Endothelial cell of umbilical vein (primary cell): ENCODE results near the gene LDHA. TPM values are rescaled to one million over a fixed set of nuclear protein-coding genes. Genes with fewer than 3 reads are reported as not detected.

Experiments
- BruUV-seq: library from RNA; stranded (reverse); fragments of 400-500 nt; replicated peaks from 2 replicates; lab custom pipeline; 2021; lab: Mats Ljungman, UMichigan
- CTCF ChIA-PET: fragments of 300-600, 350-600 bp; sonication (Branson Sonifier 250); formaldehyde crosslinking; loops from one replicate; lab custom pipeline; 2021; ENCODE audit warnings: antibody characterized with exemption, inconsistent platforms; lab: Charles Lee
- POLR2A ChIA-PET: fragments of 300-600, 350-600 bp; sonication (Branson Sonifier 250); formaldehyde crosslinking; loops from one replicate; lab custom pipeline; 2021; ENCODE audit warnings: antibody characterized with exemption, inconsistent platforms; lab: Charles Lee
- DNase-seq: peaks from one replicate; pipeline ENCODE4 v3.0.0-alpha.2; 2011; ENCODE audit warnings: low read depth, low spot score
- FAIRE-seq: peaks from 2 replicates; lab custom pipeline; 2011; peaks lifted over from hg19 to GRCh38; lab: Jason Lieb, UNC
- H2AFZ ChIP-seq: 2 replicates; pipeline ENCODE4 v1.6.0; 2012; ENCODE audit warnings: low read depth, low read length, control low read depth, inconsistent platforms
- H3K27ac ChIP-seq: 2 replicates; pipeline ENCODE4 v1.5.1; 2011; ENCODE audit warnings: low read depth, mild to moderate bottlenecking, control low read depth, low read length, moderate library complexity; ENCODE audit not compliant: insufficient read depth
- H3K27me3 ChIP-seq, 2 experiments: 2 replicates each; pipeline versions ENCODE4 v1.6.0 to v1.6.1; 2011; ENCODE audit warnings: low read length in 2 of 2, mixed read lengths in 1 of 2; ENCODE audit not compliant: control insufficient read depth in 2 of 2, insufficient read depth in 2 of 2
- H3K36me3 ChIP-seq, 2 experiments: 2 replicates in 1 of 2; 3 replicates in 1 of 2; pipeline ENCODE4 v1.5.1; 2011; ENCODE audit warnings: low read length in 2 of 2, mild to moderate bottlenecking in 1 of 2, moderate library complexity in 1 of 2; ENCODE audit not compliant: control insufficient read depth in 2 of 2, insufficient read depth in 2 of 2; ENCODE audit errors: extremely low read depth in 1 of 2
- H3K4me1 ChIP-seq: 3 replicates; pipeline ENCODE4 v1.5.1; 2011; ENCODE audit warnings: mild to moderate bottlenecking, low read length; ENCODE audit not compliant: control insufficient read depth, insufficient read depth; ENCODE audit errors: extremely low read depth
- H3K4me2 ChIP-seq: 2 replicates; pipeline ENCODE4 v1.6.1; 2011; ENCODE audit warnings: low read length, control low read depth, mixed read lengths; ENCODE audit not compliant: insufficient read depth
- H3K4me3 ChIP-seq, 3 experiments: fragments of 200-600 bp in 1 of 3; sonication (generic), shearing (Covaris generic) in 1 of 3; replicated peaks in 1 of 3; 2 replicates each; pipeline ENCODE4 v1.5.1; 2011 to 2016; ENCODE audit warnings: control low read depth in 3 of 3, low read length in 3 of 3, mild to moderate bottlenecking in 2 of 3, inconsistent platforms in 1 of 3, low read depth in 1 of 3, moderate library complexity in 1 of 3; ENCODE audit not compliant: insufficient read depth in 1 of 3
- H3K79me2 ChIP-seq: 2 replicates; pipeline ENCODE4 v1.6.0; 2012; ENCODE audit warnings: low read length, inconsistent platforms; ENCODE audit not compliant: control insufficient read depth, insufficient read depth
- H3K9ac ChIP-seq: replicated peaks from 2 replicates; pipeline ENCODE3; 2011; ENCODE audit warnings: low read length, control low read depth; ENCODE audit not compliant: insufficient read depth; ENCODE audit errors: extremely low read depth
- H3K9me1 ChIP-seq: replicated peaks from 3 replicates; pipeline ENCODE4 v1.6.0; 2011; ENCODE audit warnings: mild to moderate bottlenecking, low read length; ENCODE audit not compliant: control insufficient read depth, insufficient read depth; ENCODE audit errors: extremely low read depth
- H3K9me3 ChIP-seq: replicated peaks from 2 replicates; pipeline ENCODE4 v1.5.1; 2012; ENCODE audit warnings: low read length, inconsistent platforms; ENCODE audit not compliant: control insufficient read depth, insufficient read depth
- H4K20me1 ChIP-seq: replicated peaks from 2 replicates; pipeline ENCODE3; 2011; ENCODE audit warnings: mild to moderate bottlenecking, low read length; ENCODE audit not compliant: control insufficient read depth, insufficient read depth; ENCODE audit errors: extremely low read depth
- EZH2 ChIP-seq: IDR thresholded peaks from 2 replicates; pipeline ENCODE4 v1.6.1; 2012; ENCODE audit warnings: borderline replicate concordance, low read depth, mild to moderate bottlenecking, moderate library complexity, low read length, inconsistent platforms; ENCODE audit not compliant: severe bottlenecking
- FOS ChIP-seq: IDR thresholded peaks from 2 replicates; pipeline ENCODE4 v1.6.1; 2011; ENCODE audit warnings: mild to moderate bottlenecking, low read length, moderate library complexity, borderline replicate concordance; ENCODE audit not compliant: insufficient read depth
- GATA2 ChIP-seq: IDR thresholded peaks from 2 replicates; pipeline ENCODE4 v1.7.0; 2011; ENCODE audit warnings: low read depth, mild to moderate bottlenecking, moderate library complexity, mixed read lengths, low read length; ENCODE audit not compliant: insufficient read length, insufficient read depth
- JUN ChIP-seq: IDR thresholded peaks from 2 replicates; pipeline ENCODE4 v1.6.1; 2011; ENCODE audit warnings: borderline replicate concordance, low read depth; ENCODE audit not compliant: insufficient read length, insufficient read depth
- MYC ChIP-seq: IDR thresholded peaks from one replicate; pipeline ENCODE4 v1.6.1; 2011; ENCODE audit warnings: mild to moderate bottlenecking, low read depth, low read length
- POLR2A ChIP-seq: IDR thresholded peaks from 2 replicates; pipeline ENCODE4 v1.6.1; 2012; ENCODE audit warnings: low read depth, mild to moderate bottlenecking, control low read depth, low read length
- POLR2AphosphoS5 ChIP-seq: IDR thresholded peaks from 2 replicates; pipeline ENCODE4 v1.6.1; 2012; ENCODE audit warnings: low read depth, mild to moderate bottlenecking, control low read depth, low read length, moderate library complexity; ENCODE audit not compliant: insufficient read depth
- dilution Hi-C: fragments of 300-500 bp; cut with MboI; formaldehyde crosslinking; loops from one replicate; pipeline ENCODE4 v1.15.0; 2019; ENCODE audit warnings: low sequenced_read_pairs; ENCODE audit not compliant: extremely low pct_ligation_motif_present
- intact Hi-C: fragments of 100-400 bp; cut with micrococcal nuclease; formaldehyde crosslinking; loops from one replicate; pipeline ENCODE4 v1.10.0; 2022
- polyA plus RNA-seq, 4 experiments: library from polyadenylated mRNA; depleted of rRNA in 3 of 4; stranded (reverse) in 3 of 4; unstranded in 1 of 4; fragments of >200 nt; gene quantifications; 2 replicates each; pipeline versions ENCODE4 v1.2.1 to v1.2.3, GENCODE V29; 2011 to 2012; ENCODE audit warnings: missing spikeins in 1 of 4
- total RNA-seq: library from RNA; stranded (reverse); gene quantifications from 2 replicates; pipeline ENCODE4 v1.2.3, GENCODE V29; 2021
- TF ChIP-seq, protein P1 (sequence below), 2 donors: IDR thresholded peaks; 1 replicate in 1 of 2; 2 replicates in 1 of 2; pipeline ENCODE4 v1.5.1; 2011; ENCODE audit warnings: low read length in 2 of 2, mild to moderate bottlenecking in 2 of 2, moderate library complexity in 2 of 2, control low read depth in 1 of 2, inconsistent platforms in 1 of 2, low read depth in 1 of 2; ENCODE audit not compliant: insufficient read depth in 1 of 2; ENCODE audit errors: extremely low read depth in 1 of 2
- TF ChIP-seq, protein P2 (sequence below): IDR thresholded peaks from 2 replicates; pipeline ENCODE4 v1.6.1; 2011; ENCODE audit not compliant: insufficient read depth, insufficient read length

LDHA gene
- total and polyA plus RNA-seq, 2 donors (not counting 3 experiments of a cell fraction or from before 2014, with no cell fraction given), result 265 to 537 TPM

DNA sequence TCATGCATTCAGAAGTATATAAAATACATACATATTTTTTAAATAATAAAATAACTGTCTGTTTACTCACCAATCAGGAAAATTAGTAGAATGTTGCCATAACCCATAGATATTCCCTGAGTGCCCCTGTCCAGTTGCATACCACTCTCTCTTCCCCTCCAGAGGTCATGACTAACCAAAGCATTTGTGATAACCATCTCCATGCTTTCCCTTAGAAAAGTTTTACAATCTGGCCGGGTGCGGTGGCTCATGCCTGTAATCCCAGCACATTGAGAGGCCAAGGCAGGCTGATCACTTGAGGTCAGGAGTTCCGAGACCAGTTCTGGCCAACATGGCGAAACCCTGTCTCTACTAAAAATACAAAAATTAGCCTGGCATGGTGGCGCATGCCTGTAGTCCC lies 33.2 kb upstream of the LDHA start:
- no peak overlapping the region for H3K4me2 ChIP-seq
- H3K27ac ChIP-seq, result no peak overlapping the region
- dilution Hi-C loops, result no loop called here
- H3K9me3 ChIP-seq, result no peaks in the 10 kb centered on the region
- H4K20me1 ChIP-seq, result no peaks in the 10 kb centered on the region
- H3K27me3 ChIP-seq, result no peaks in the 10 kb centered on the region
- POLR2A ChIA-PET, result no interaction called here
- peaks cover 13 to 18% of the 10 kb centered on the region in 2 experiments for H3K36me3 ChIP-seq
- no peak overlapping the region for H3K9ac ChIP-seq
- BruUV-seq, result no TSS peak
- H3K4me1 ChIP-seq, result no peaks in the 10 kb centered on the region
- DNase-seq, result no peak
- H2AFZ ChIP-seq, result no peak overlapping the region
- H3K79me2 ChIP-seq, result no peaks in the 10 kb centered on the region
- H3K9me1 ChIP-seq, result no peaks in the 10 kb centered on the region
- intact Hi-C loops, result no loop called here
- no peak for FAIRE-seq
- CTCF ChIA-PET, result no interaction called here
- no peak overlapping the region for H3K4me3 ChIP-seq
- TF ChIP-seq FOS (no peak), POLR2AphosphoS5 (no peak), MYC (no peak), GATA2 (no peak), JUN (no peak), POLR2A (no peak), EZH2 (no peak)
- TF ChIP-seq, protein P1, sequence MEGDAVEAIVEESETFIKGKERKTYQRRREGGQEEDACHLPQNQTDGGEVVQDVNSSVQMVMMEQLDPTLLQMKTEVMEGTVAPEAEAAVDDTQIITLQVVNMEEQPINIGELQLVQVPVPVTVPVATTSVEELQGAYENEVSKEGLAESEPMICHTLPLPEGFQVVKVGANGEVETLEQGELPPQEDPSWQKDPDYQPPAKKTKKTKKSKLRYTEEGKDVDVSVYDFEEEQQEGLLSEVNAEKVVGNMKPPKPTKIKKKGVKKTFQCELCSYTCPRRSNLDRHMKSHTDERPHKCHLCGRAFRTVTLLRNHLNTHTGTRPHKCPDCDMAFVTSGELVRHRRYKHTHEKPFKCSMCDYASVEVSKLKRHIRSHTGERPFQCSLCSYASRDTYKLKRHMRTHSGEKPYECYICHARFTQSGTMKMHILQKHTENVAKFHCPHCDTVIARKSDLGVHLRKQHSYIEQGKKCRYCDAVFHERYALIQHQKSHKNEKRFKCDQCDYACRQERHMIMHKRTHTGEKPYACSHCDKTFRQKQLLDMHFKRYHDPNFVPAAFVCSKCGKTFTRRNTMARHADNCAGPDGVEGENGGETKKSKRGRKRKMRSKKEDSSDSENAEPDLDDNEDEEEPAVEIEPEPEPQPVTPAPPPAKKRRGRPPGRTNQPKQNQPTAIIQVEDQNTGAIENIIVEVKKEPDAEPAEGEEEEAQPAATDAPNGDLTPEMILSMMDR (IDR thresholded peaks at IDR 0.05; ENCODE audit: extremely low read depth in 1 of 2, insufficient read depth in 1 of 2, low read depth in 1 of 2, low read length in 2 of 2), result no peak
- TF ChIP-seq, protein P2, sequence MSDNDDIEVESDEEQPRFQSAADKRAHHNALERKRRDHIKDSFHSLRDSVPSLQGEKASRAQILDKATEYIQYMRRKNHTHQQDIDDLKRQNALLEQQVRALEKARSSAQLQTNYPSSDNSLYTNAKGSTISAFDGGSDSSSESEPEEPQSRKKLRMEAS, result no peak
